ENCODE data around the gene FYB1.

The FYB1 gene

DNA sequence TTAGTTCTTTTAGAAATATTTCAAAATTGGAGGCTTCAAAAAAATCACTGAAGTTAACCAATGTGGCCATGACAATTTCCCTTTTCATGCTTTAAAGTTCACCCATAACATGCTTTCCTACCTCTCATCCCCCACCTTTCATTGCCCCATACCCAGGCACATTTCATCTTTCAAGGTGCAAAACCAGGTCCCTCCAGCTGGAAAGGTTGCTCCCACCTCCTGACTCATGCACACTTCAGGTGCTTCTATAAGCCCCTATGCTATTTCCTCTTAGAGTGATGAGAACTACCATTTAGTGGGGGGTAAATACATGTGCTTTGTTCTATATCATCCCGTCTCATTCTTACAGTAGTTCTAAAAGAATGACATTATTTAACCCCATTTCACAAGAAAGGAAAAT, 15.4 kb downstream of the FYB1 start:
- DNase-seq (ENCODE audit: low spot score) = no peak

DNA sequence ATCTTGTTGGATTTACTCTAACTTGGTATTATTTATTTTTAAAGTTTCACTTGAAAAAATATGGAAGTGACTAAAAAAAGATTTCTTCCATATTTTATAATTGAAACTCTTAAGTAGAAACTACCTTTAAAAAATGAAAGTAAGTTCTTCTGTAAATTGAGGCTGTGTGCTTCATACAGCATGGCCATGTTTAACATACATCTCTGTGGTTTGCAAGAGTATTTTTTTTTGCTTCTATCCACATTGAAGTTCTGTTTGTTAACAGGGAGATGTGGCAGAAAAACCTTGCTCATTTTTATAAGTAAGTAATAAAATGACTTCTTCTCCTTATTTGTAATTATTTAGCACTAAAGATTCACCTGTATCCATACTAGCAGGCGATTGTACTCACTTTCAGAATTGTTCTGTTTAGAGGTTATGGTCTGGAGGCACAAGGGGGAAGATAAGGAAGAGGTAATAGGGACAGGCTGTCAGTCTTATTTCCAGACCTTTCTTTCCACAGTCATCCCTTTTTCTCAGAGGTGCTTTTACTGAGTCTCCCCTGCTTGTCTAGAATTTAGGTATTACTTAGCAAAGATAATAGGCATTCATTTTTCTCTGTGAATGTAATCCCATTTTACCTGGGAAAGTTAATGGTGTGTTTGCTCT, 16.0 kb downstream of the FYB1 start:
- no peak for DNase-seq (ENCODE audit: low spot score)

GRCh38 chr5:39202597-39203274, 16.6 kb downstream of the FYB1 start:
- DNase-seq (ENCODE audit: low spot score) = no peak

DNA sequence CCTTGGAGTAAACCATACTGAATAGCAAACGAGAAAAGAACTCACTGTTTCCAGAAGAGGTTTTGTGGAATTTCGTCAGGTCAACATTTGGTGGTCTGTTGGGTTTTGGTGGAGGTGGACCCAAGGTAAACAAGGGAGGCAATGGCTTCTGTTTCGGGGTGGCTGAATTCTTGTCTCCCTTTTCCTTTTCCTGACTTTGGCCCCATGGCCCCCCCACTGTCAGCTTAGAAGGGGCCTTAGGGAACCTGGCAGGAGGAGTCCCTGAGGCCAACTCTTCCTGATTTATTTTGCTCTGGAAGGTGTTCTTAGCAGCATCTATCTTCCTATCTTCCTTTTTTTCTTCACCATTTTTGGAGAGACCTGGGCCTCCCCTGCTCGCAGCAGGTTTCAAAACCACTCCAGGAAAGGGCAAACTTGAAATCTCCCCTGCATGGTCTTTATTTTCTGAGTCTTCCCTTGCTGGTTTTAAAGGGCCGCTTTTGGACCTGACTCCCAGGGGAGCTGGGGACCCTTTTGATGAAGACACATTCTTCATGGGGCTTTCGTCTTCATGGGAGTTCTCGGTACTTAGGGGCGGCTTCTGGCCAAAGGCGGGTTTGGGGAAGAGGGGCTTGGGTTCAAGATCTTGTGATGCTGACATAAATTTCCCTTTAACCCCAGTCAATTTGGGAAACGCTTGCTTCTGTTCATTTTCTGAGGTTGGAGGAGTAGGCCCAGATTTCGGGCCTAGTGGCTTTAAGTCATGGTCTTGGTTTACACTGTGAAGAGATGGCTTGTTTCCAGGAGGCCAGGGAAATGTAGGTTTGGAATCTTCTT, 17.4 kb downstream of the FYB1 start:
- no peak for DNase-seq (ENCODE audit: low spot score)

- DNase-seq (ENCODE audit: low spot score) = no peak
Observed at GRCh38 chr5:39201160-39201780, 18.1 kb downstream of the FYB1 start.

- DNase-seq (ENCODE audit: low spot score) = no peak
Observed at GRCh38 chr5:39200081-39200480, 19.3 kb downstream of the FYB1 start.

GRCh38 chr5:39199335-39199734, 20.0 kb downstream of the FYB1 start:
- no peak for DNase-seq (ENCODE audit: low spot score)

GRCh38 chr5:39198127-39198526, 21.2 kb downstream of the FYB1 start:
- DNase-seq (ENCODE audit: low spot score) = no peak

- no peak for DNase-seq (ENCODE audit: low spot score)
Observed at GRCh38 chr5:39197556-39197955, 21.8 kb downstream of the FYB1 start.

- DNase-seq (ENCODE audit: low spot score) = no peak
Observed at GRCh38 chr5:39195198-39195826, 24.1 kb downstream of the FYB1 start.

- DNase-seq (ENCODE audit: low spot score) = peak; percentile 93
Observed at GRCh38 chr5:39194466-39195136, 24.8 kb downstream of the FYB1 start.

DNA sequence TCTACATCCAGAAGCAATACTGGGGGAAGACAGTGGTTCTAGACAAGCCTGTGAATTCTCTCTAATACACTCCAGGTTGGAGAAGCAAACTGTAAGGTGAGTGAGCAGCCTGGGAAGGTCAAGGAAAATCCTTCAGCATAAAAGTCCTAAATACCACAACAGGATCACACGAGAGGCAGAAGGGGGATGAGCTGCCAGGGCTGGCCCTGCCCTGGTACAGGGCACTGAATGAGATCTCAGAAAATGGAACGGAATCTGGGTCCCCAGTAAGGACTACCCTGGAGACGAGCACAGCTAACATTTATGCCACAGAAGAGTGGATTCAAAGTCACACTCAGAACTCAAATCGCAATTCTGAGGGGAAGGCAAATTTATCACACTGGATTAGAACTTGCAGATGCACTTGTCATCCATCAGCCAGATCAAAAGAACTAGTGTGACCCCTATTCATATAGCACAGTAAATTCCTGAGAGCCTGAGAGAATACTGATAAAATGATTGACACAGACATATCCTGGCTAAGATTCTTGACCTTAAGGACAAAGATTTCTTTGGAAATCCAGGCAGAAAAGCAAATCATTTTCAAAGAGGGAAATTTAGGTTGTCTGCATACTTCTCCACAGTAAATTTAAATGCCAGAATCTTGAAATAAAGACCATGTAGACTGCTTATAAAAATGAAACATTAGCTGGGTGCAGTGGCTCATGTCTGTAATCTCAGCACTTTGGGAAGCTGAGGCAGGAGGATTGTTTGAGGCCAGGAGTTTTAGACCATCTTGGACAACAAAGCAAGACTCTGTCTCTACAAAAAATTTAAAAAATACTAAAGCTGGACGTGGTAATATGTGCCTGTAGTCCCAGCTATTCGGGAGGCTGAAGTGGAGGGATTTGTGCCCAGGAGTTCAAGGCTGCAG, 25.6 kb downstream of the FYB1 start:
- DNase-seq (ENCODE audit: low spot score) = no peak

- DNase-seq (ENCODE audit: low spot score) = no peak
Observed at GRCh38 chr5:39192450-39193160, 26.8 kb downstream of the FYB1 start.

GRCh38 chr5:39191216-39191615, 28.1 kb downstream of the FYB1 start:
- DNase-seq (ENCODE audit: low spot score) = no peak

GRCh38 chr5:39190311-39191102, 28.9 kb downstream of the FYB1 start:
- DNase-seq (ENCODE audit: low spot score) = no peak

- no peak for DNase-seq (ENCODE audit: low spot score)
Observed at GRCh38 chr5:39189292-39189955, 29.9 kb downstream of the FYB1 start.

DNA sequence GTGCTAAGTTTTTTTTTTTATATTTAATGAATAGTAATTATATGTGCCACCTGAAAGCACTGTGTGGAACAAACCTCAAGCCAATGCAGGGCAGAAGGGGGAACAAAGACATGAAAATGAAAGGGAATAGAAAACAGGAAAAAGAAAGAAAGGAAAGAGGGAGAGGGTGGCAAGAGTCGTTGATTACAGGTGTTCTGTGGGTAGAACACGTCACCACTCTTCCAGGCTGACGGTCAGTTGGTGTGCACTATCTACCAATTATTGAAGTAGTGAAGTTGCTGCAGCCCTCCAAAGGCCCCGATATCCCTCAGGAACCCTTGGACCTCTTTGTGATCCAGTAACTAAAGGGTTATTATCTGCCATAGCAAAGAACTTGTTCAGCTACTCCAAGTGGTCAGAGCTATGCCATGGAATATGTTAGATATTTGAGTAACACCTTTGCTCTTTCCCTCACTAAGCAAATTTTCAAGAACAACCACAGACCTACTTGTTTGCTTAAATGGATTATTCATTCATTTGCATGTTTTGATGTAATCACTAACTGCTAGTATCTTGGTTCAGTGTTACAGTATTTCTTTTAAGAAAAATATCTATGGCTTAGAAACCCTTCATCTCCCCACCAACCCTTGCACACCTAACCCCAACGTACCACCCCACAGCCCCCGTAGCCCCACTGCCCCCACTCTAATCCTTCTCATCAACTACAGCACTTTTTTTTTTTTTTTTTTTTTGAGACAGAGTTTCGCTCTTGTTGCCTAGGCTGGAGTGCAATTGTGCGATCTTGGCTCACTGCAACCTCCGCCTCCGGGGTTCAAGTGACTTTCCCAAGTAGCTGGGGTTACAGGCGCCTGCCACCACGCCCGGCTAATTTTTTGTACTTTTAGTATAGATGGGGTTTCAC, 31.3 kb downstream of the FYB1 start:
- DNase-seq (ENCODE audit: low spot score) = no peak
